Heart left ventricle (tissue), 16 donors: Measurements from ENCODE around the gene SH3BP1. TPM values are rescaled to one million over a fixed set of nuclear protein-coding genes. Genes with fewer than 3 reads are reported as not detected.

ENCODE experiments used
- ATAC-seq, 4 donors: fragments of 200-7000 bp; cut with Tn5 transposase; one replicate each; pipeline ENCODE4 v1.9.1; 2020 to 2022; ENCODE audit warnings: moderate library complexity in 4 of 4, mild to moderate bottlenecking in 3 of 4, moderate number of reproducible peaks in 1 of 4
- DNase-seq, 5 donors: peaks; one replicate each; pipeline ENCODE4 v3.0.0-alpha.2; 2020
- H3K27ac ChIP-seq, 12 donors: fragments of 200-600 bp; sonication (generic) in 4 of 12; one replicate each; pipeline versions ENCODE4 v1.5.0 to v1.8.0; 2016 to 2022; ENCODE audit warnings: mild to moderate bottlenecking in 2 of 12
- H3K27me3 ChIP-seq, 9 donors: fragments of 200-600 bp; sonication (generic) in 2 of 9; one replicate each; pipeline versions ENCODE4 v1.5.1 to v1.8.0; 2016 to 2022; ENCODE audit warnings: mild to moderate bottlenecking in 3 of 9
- H3K36me3 ChIP-seq, 9 donors: fragments of 200-600 bp; sonication (generic) in 2 of 9; one replicate each; pipeline versions ENCODE4 v1.5.0 to v1.8.0; 2018 to 2022; ENCODE audit warnings: mild to moderate bottlenecking in 2 of 9
- H3K4me1 ChIP-seq, 12 donors: fragments of 200-600 bp; sonication (generic) in 4 of 12; one replicate each; pipeline versions ENCODE4 v1.5.0 to v1.8.0; 2016 to 2022; ENCODE audit warnings: mild to moderate bottlenecking in 3 of 12
- H3K4me3 ChIP-seq, 12 donors: fragments of 200-600 bp; sonication (generic) in 4 of 12; one replicate each; pipeline versions ENCODE4 v1.5.0 to v1.8.0; 2017 to 2022; ENCODE audit warnings: mild to moderate bottlenecking in 9 of 12, moderate library complexity in 4 of 12
- H3K9me3 ChIP-seq, 12 donors: fragments of 200-600 bp; sonication (generic) in 4 of 12; one replicate each; pipeline versions ENCODE4 v1.5.0 to v1.8.0; 2016 to 2022; ENCODE audit warnings: mild to moderate bottlenecking in 1 of 12
- POLR2A ChIP-seq, 2 donors: fragments of 450-650 bp; IDR thresholded peaks; one replicate each; pipeline ENCODE4 v1.6.1; 2017; ENCODE audit warnings: antibody characterized with exemption in 2 of 2, mild to moderate bottlenecking in 2 of 2, moderate library complexity in 2 of 2
- WGBS, 4 donors: extraction: QIAGEN DNeasy Blood & Tissue Kit in 2 of 4; methylation state at CpG; one replicate each; pipeline versions ENCODE4 v1.1.5 to v1.1.7; 2013 to 2018; 5-methylcytosine and 5-hydroxymethylcytosine counted together
- intact Hi-C, 10 donors: fragments of 100-400 bp; cut with DNase I; formaldehyde crosslinking; loops; one replicate each; pipeline versions ENCODE4 v1.11.1 to v1.14.2; 2022
- polyA plus RNA-seq, 2 donors: library from polyadenylated mRNA; stranded (reverse); fragments of 200-250 nt; gene quantifications; one replicate each; pipeline ENCODE4 v1.2.3, GENCODE V29; 2013
- total RNA-seq, 9 donors: library from RNA; depleted of rRNA in 2 of 9; stranded (reverse); fragments of >200 nt in 2 of 9; fragmentation: NEBNext Ultra II Directional in 3 of 9; extraction: Animal tissue kit (Norgen Biotek cat#: 25700) in 3 of 9; gene quantifications; one replicate each; pipeline versions ENCODE4 v1.1.0 to v1.2.4, GENCODE V29; 2016 to 2023
- TF ChIP-seq, protein P1 (sequence below), 12 donors: fragments of 200-600 bp; sonication (generic) in 4 of 12; IDR thresholded peaks; one replicate each; pipeline versions ENCODE4 v1.5.0 to v1.8.0; 2018 to 2022; ENCODE audit warnings: antibody characterized with exemption in 12 of 12, mild to moderate bottlenecking in 5 of 12
- donor health status: ischemic (EF 13 %, LVEDD 7.1; RV severe dilation, severe dysfunction).
- donor health status: healthy with polysubstance abuse.
- donor health status: DM: no; HTN: yes; CAD: no.
- donor health status: DM: no; HTN: no; CAD: no.
- donor health status: ischemic (EF 25% LVEDD 6.9; RV normal size, moderate dysfunction).
- donor health status: ischemic (EF 25% LVEDD 5.7; RV mildly dilated, moderate dysfunction).
- donor health status: healthy.
- donor health status: DM: yes; HTN: yes; CAD: no.
- donor health status: ischemic (EF 35%, LVEDD 5.7; RV mildly dilated, moderate dysfunction).
- donor health status: nonischemic (EF 11% LVEDD 7.7; RV severe dilation, severe dysfunction).
- donor health status: DM: yes; HTN: yes; CAD: no.
- donor health status: PGD.
- donor health status: ischemic (EF 29% LVEDD 5.4; RV normal size, mild dysfunction).
- donor health status: nonischemic (EF 23%, LVEDD 6.1; RV moderate dilation, normal function).

Gene SH3BP1
- total and polyA plus RNA-seq, 11 donors, result 0.44 to 19.7 (median 2.0) TPM

GRCh38 chr22:37643225-37643847 is 3.9 kb downstream of the SH3BP1 start:
- DNase-seq, result peak; percentile 82 to 92 (median 85)
- Histone ChIP-seq H3K27me3 (peaks cover 0 to 9% (median 0%) of the 10 kb centered on the region in 9 donors), H3K4me1 (peaks cover 0 to 53% (median 15%) of the 10 kb centered on the region in 12 donors), H3K27ac (no peak overlapping the region), H3K36me3 (peaks cover 0 to 69% (median 0%) of the 10 kb centered on the region in 9 donors), H3K9me3 (no peaks in the 10 kb centered on the region), H3K4me3 (no peak overlapping the region)
- TF ChIP-seq POLR2A (IDR thresholded peaks at IDR 0.05), result no peak
- TF ChIP-seq, protein P1, sequence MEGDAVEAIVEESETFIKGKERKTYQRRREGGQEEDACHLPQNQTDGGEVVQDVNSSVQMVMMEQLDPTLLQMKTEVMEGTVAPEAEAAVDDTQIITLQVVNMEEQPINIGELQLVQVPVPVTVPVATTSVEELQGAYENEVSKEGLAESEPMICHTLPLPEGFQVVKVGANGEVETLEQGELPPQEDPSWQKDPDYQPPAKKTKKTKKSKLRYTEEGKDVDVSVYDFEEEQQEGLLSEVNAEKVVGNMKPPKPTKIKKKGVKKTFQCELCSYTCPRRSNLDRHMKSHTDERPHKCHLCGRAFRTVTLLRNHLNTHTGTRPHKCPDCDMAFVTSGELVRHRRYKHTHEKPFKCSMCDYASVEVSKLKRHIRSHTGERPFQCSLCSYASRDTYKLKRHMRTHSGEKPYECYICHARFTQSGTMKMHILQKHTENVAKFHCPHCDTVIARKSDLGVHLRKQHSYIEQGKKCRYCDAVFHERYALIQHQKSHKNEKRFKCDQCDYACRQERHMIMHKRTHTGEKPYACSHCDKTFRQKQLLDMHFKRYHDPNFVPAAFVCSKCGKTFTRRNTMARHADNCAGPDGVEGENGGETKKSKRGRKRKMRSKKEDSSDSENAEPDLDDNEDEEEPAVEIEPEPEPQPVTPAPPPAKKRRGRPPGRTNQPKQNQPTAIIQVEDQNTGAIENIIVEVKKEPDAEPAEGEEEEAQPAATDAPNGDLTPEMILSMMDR (IDR thresholded peaks at IDR 0.05), result peak; percentile 84 to 98 (median 94)
- WGBS, 4 donors, result 35 to 39% (median 38%) methylated on average over 8 to 9 of the region's 9 CpGs
- intact Hi-C loops, result loop anchor here (1.0 to 10.0 kb wide), 10 partner anchors 34 to 151 kb away; partner anchors contain the start of gene LGALS1 (in 1 of the 10)
- ATAC-seq, result peak; percentile 81 to 90 (median 86)

DNA sequence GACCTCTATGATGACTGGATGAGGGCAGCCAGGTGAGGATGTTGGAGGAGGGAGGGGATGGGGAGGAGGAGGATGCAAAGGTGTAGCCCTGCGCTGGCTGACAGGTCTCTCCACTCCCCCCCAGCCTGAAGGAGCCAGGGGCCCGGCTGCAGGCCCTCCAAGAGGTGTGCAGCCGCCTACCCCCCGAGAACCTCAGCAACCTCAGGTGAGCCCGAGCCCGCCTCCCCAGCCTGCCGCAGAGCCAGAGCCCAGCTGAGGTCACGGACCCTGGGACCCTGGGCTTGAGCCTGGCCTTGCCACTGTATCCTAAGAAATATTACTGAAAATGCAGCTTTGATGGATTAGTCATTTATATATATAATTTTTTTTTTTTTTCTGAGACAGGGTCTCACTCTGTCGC is 7.8 kb downstream of the SH3BP1 start:
- DNase-seq (no peak), ATAC-seq (no peak)
- H3K27me3 ChIP-seq, result no peaks in the 10 kb centered on the region
- peaks cover 0 to 98% (median 0%) of the 10 kb centered on the region in 9 donors for H3K36me3 ChIP-seq
- WGBS, 4 donors, result 92 to 98% (median 97%) methylated on average over 9 of the region's 9 CpGs
- no peaks in the 10 kb centered on the region for H3K9me3 ChIP-seq
- H3K27ac ChIP-seq, result no peak overlapping the region
- peaks cover 0 to 16% (median 3%) of the 10 kb centered on the region in 12 donors for H3K4me1 ChIP-seq
- no peak overlapping the region for H3K4me3 ChIP-seq
- no peak for TF ChIP-seq POLR2A (IDR thresholded peaks at IDR 0.05)
- TF ChIP-seq, protein P1 (IDR thresholded peaks at IDR 0.05), result no peak
- intact Hi-C loops, result loop anchor here in 3 of 10 donors (5.0 to 10.0 kb wide), 4 partner anchors 40 to 147 kb away; partner anchors contain the start of gene NOL12 (in 1 of the 3)

- no peaks in the 10 kb centered on the region for H3K9me3 ChIP-seq
- H3K36me3 ChIP-seq, result peaks cover 0 to 100% (median 0%) of the 10 kb centered on the region in 9 donors
- no peak for ATAC-seq
- intact Hi-C loops, result loop anchor here in 3 of 10 donors (5.0 to 10.0 kb wide), 4 partner anchors 39 to 147 kb away; partner anchors contain the start of gene NOL12 (in 1 of the 3)
- no peak for DNase-seq
- peaks cover 0 to 10% (median 3%) of the 10 kb centered on the region in 12 donors for H3K4me1 ChIP-seq
- TF ChIP-seq POLR2A (IDR thresholded peaks at IDR 0.05), result no peak
- TF ChIP-seq, protein P1 (IDR thresholded peaks at IDR 0.05), result no peak
- 84 to 91% (median 86%) methylated on average over 7 to 9 of the region's 9 CpGs for WGBS, 4 donors
- no peak overlapping the region for H3K4me3 ChIP-seq
- no peak overlapping the region for H3K27ac ChIP-seq
- H3K27me3 ChIP-seq, result no peaks in the 10 kb centered on the region
These were observed 8.5 kb downstream of the SH3BP1 start for GRCh38 chr22:37647928-37648327.

DNA sequence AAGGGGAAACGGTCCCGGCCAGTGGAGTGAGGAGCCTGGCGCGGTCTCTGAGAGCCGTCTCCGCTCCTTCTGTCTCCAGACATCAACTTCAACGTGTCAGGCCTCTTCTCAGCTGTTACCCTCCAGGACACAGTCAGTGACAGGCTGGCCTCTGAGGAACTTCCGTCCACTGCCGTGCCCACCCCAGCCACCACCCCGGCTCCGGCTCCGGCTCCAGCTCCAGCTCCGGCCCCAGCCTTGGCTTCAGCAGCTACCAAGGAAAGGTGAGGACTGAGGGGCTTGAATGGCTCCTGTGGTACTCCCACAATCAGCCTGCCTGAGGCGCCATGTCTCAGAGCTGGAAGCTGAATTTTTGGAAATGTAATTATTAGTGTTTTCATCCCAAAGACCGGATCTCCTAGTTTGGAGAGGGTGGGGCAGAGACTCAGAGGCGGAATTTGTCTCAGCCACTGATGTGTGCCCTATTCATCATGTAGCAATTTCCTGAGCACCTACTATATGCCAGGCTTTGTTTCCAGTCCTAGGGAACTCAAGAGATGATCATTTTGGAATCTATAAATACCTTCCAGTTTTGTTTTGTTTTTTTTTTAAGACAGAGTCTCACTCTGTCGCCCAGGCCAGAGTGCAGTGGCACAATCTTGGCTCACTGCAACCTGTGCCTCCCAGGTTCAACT is 11.1 kb downstream of the SH3BP1 start:
- no peak overlapping the region for H3K4me3 ChIP-seq
- intact Hi-C loops, result no loop called here
- H3K9me3 ChIP-seq, result no peaks in the 10 kb centered on the region
- H3K4me1 ChIP-seq, result peaks cover 0 to 2% (median 0%) of the 10 kb centered on the region in 12 donors
- no peak for TF ChIP-seq POLR2A (IDR thresholded peaks at IDR 0.05)
- TF ChIP-seq, protein P1 (IDR thresholded peaks at IDR 0.05), result no peak
- 95 to 97% (median 96%) methylated on average over 17 of the region's 17 CpGs for WGBS, 4 donors
- peaks cover 0 to 91% (median 0%) of the 10 kb centered on the region in 9 donors for H3K36me3 ChIP-seq
- H3K27me3 ChIP-seq, result no peaks in the 10 kb centered on the region
- DNase-seq, result no peak
- no peak overlapping the region for H3K27ac ChIP-seq
- ATAC-seq, result no peak
